NB4 (cell line): ENCODE measurements around the gene IFT25.

ENCODE experiments used
- POLR2A ChIP-seq: IDR thresholded peaks from 2 replicates; pipeline ENCODE4 v1.6.1; 2011; ENCODE audit warnings: mild to moderate bottlenecking; ENCODE audit not compliant: insufficient read length; ENCODE audit errors: extremely low read depth
- TF ChIP-seq, protein P1 (sequence below): IDR thresholded peaks from one replicate; pipeline ENCODE4 v1.5.1; 2012; ENCODE audit warnings: low read depth, low read length
- TF ChIP-seq, protein P2 (sequence below): IDR thresholded peaks from 2 replicates; pipeline ENCODE4 v1.6.1; 2011; ENCODE audit warnings: low read depth, low read length

DNA sequence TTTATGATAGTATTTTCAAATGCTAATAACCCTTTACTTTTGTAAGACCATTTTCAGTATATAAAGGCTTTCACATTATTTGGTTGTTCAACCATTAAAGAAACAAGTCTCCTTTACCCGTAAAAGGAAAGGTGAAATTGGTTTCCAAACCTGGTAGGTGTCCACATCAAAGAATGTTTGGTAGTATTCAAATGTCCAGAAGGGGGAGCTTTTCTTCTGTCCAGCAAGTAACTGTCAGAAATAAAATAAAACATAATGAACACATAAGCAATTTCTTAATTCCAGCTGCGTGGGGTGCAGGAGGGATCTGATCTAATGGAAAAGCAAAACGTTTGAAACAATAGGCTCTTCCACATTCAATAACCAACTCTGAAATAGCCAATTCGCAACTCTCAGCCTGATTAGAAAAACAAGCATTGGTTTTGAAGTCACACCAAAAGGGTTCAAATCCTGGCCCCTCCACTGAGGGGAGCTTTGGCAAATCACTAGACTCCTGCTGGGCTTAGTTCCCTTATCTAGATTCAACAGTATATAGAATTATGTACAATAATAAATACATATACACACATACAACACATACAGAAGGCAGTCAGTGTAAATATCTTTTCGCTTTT, 66.9 kb downstream of the IFT25 start:
- TF ChIP-seq, protein P1, sequence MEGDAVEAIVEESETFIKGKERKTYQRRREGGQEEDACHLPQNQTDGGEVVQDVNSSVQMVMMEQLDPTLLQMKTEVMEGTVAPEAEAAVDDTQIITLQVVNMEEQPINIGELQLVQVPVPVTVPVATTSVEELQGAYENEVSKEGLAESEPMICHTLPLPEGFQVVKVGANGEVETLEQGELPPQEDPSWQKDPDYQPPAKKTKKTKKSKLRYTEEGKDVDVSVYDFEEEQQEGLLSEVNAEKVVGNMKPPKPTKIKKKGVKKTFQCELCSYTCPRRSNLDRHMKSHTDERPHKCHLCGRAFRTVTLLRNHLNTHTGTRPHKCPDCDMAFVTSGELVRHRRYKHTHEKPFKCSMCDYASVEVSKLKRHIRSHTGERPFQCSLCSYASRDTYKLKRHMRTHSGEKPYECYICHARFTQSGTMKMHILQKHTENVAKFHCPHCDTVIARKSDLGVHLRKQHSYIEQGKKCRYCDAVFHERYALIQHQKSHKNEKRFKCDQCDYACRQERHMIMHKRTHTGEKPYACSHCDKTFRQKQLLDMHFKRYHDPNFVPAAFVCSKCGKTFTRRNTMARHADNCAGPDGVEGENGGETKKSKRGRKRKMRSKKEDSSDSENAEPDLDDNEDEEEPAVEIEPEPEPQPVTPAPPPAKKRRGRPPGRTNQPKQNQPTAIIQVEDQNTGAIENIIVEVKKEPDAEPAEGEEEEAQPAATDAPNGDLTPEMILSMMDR: peak; percentile 28
- TF ChIP-seq POLR2A: no peak
- TF ChIP-seq, protein P2, sequence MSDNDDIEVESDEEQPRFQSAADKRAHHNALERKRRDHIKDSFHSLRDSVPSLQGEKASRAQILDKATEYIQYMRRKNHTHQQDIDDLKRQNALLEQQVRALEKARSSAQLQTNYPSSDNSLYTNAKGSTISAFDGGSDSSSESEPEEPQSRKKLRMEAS: no peak
